HK-2 (cell line): ENCODE measurements around the gene PDCD7.
"Not testable (repeated sequence)": the region's sequence is repeated elsewhere in the genome, so short reads cannot be mapped to it uniquely, and the experiment has no call there.

Experiments used
- DNase-seq: peaks from one replicate; pipeline ENCODE4 v3.0.0-alpha.2; 2018; ENCODE audit not compliant: unreplicated experiment

PDCD7 gene

GRCh38 chr15:65074946-65075345, 58.7 kb downstream of the PDCD7 start:
- DNase-seq, result not testable (repeated sequence)

GRCh38 chr15:65072617-65073016, 61.0 kb downstream of the PDCD7 start:
- DNase-seq, result no peak

GRCh38 chr15:65072027-65072426, 61.6 kb downstream of the PDCD7 start:
- no peak for DNase-seq

GRCh38 chr15:65071381-65071811, 62.2 kb downstream of the PDCD7 start:
- DNase-seq, result no peak

- DNase-seq, result no peak
Measured at GRCh38 chr15:65069779-65070546, 63.6 kb downstream of the PDCD7 start.

- no peak for DNase-seq
Measured at GRCh38 chr15:65069179-65069578, 64.4 kb downstream of the PDCD7 start.

GRCh38 chr15:65068403-65068788, 65.2 kb downstream of the PDCD7 start:
- DNase-seq, result no peak

GRCh38 chr15:65067645-65068402, 65.8 kb downstream of the PDCD7 start, which contains the start of gene RASL12:
TSS of gene RASL12 (minus strand) at chr15:65067991. CDS start at chr15:65067835, 156 bp downstream.
- DNase-seq, result no peak
